HCT116 (cell line): ENCODE measurements around the gene RNF150. TPM values are rescaled to one million over a fixed set of nuclear protein-coding genes. Genes with fewer than 3 reads are reported as not detected.

Source experiments
- ATAC-seq: fragments of 200-7000 bp; cut with Tn5 transposase; 2 replicates; pipeline ENCODE4 v1.9.1; 2020; ENCODE audit warnings: mild to moderate bottlenecking, moderate library complexity
- BruUV-seq: library from RNA; stranded (reverse); fragments of 400-500 nt; replicated peaks from 2 replicates; lab custom pipeline; 2021; lab: Mats Ljungman, UMichigan
- CTCF ChIA-PET: fragments of 300-600 bp; sonication (Branson Sonifier 250); formaldehyde crosslinking; loops from one replicate; lab custom pipeline; 2021; ENCODE audit warnings: antibody characterized with exemption; lab: Charles Lee
- POLR2A ChIA-PET: fragments of 300-600, 350-600 bp; sonication (Branson Sonifier 250); formaldehyde crosslinking; loops from one replicate; lab custom pipeline; 2021; ENCODE audit warnings: antibody characterized with exemption; lab: Charles Lee
- RAD21 ChIA-PET, 2 experiments: fragments of 300-600 bp; sonication (Branson Sonifier 250); formaldehyde crosslinking; loops; one replicate each; lab custom pipeline; 2023; ENCODE audit warnings: low total read pairs in 2 of 2; ENCODE audit not compliant: uncharacterized antibody in 2 of 2, unreplicated experiment in 2 of 2, low non-redundant PET in 1 of 2; lab: Charles Lee
- DNase-seq: peaks from one replicate; pipeline ENCODE4 v3.0.0-alpha.2; 2010; ENCODE audit warnings: low read depth, low spot score
- H2AFZ ChIP-seq: fragments of 200-600 bp; shearing (Covaris generic), sonication (generic); 2 replicates; pipeline ENCODE4 v1.6.1; 2017; ENCODE audit warnings: low read depth, mixed run types, mixed read lengths, antibody characterized with exemption, low read length; ENCODE audit not compliant: poor library complexity, severe bottlenecking
- H3K27ac ChIP-seq: 2 replicates; pipeline ENCODE4 v1.5.1; 2012; ENCODE audit warnings: low read depth, low read length
- H3K27me3 ChIP-seq: fragments of 200-600 bp; sonication (generic); 2 replicates; pipeline ENCODE4 v1.6.1; 2016; ENCODE audit warnings: mixed run types, low read length, mixed read lengths; ENCODE audit not compliant: insufficient read depth
- H3K36me3 ChIP-seq, 2 experiments: fragments of 200-500 bp in 1 of 2; fragments of 200-600 bp in 1 of 2; sonication (Bioruptor generic) in 1 of 2; sonication (generic) in 1 of 2; 2 replicates each; pipeline versions ENCODE4 v1.5.1 to v1.6.1; 2014 to 2016; ENCODE audit warnings: low read length in 2 of 2, inconsistent platforms in 1 of 2, mixed read lengths in 1 of 2, mixed run types in 1 of 2; ENCODE audit not compliant: insufficient read depth in 2 of 2, control insufficient read depth in 1 of 2
- H3K4me1 ChIP-seq, 2 experiments: fragments of 200-600 bp in 1 of 2; sonication (generic) in 1 of 2; 2 replicates each; pipeline versions ENCODE4 v1.5.1 to v1.6.1; 2012 to 2017; ENCODE audit warnings: low read length in 2 of 2, inconsistent platforms in 1 of 2, mild to moderate bottlenecking in 1 of 2, mixed read lengths in 1 of 2, mixed run types in 1 of 2, moderate library complexity in 1 of 2; ENCODE audit not compliant: insufficient read depth in 2 of 2, control insufficient read depth in 1 of 2
- H3K4me2 ChIP-seq: fragments of 200-600 bp; sonication (generic); 2 replicates; pipeline ENCODE4 v1.6.1; 2017; ENCODE audit warnings: mixed run types, low read length, mixed read lengths
- H3K4me3 ChIP-seq, 2 experiments: fragments of 200-600 bp in 1 of 2; sonication (generic) in 1 of 2; replicated peaks in 1 of 2; 2 replicates each; pipeline ENCODE4 v1.5.1; 2011 to 2016; ENCODE audit warnings: low read length in 2 of 2, control low read depth in 1 of 2, low read depth in 1 of 2, mild to moderate bottlenecking in 1 of 2, mixed read lengths in 1 of 2, mixed run types in 1 of 2
- H3K79me2 ChIP-seq: fragments of 200-600 bp; sonication (generic); 2 replicates; pipeline ENCODE4 v1.6.1; 2017; ENCODE audit warnings: mild to moderate bottlenecking, mixed run types, low read length, moderate library complexity, mixed read lengths; ENCODE audit not compliant: insufficient read depth
- H3K9ac ChIP-seq: fragments of 200-600 bp; sonication (generic); 2 replicates; pipeline ENCODE4 v1.6.1; 2016; ENCODE audit warnings: low read length, mixed read lengths
- H3K9me2 ChIP-seq: fragments of 200-600 bp; sonication (generic), shearing (Covaris generic); 2 replicates; pipeline ENCODE4 v1.6.1; 2017; ENCODE audit warnings: mixed run types, mild to moderate bottlenecking, moderate library complexity; ENCODE audit not compliant: insufficient read depth
- H3K9me3 ChIP-seq, 2 experiments: fragments of 200-500 bp in 1 of 2; fragments of 200-600 bp in 1 of 2; sonication (Bioruptor generic) in 1 of 2; sonication (generic) in 1 of 2; 2 replicates each; pipeline ENCODE4 v1.6.1; 2014 to 2017; ENCODE audit warnings: low read length in 2 of 2, mixed read lengths in 2 of 2, inconsistent platforms in 1 of 2, low read depth in 1 of 2, mild to moderate bottlenecking in 1 of 2, mixed run types in 1 of 2, moderate library complexity in 1 of 2; ENCODE audit not compliant: control insufficient read depth in 1 of 2, insufficient read depth in 1 of 2
- H4K20me1 ChIP-seq: fragments of 200-600 bp; sonication (generic), shearing (Covaris generic); 2 replicates; pipeline ENCODE4 v1.6.1; 2017; ENCODE audit warnings: mixed run types, mild to moderate bottlenecking, moderate library complexity; ENCODE audit not compliant: insufficient read depth
- CBX3 ChIP-seq: IDR thresholded peaks from 2 replicates; pipeline ENCODE4 v1.6.1; 2012; ENCODE audit warnings: low read depth
- CEBPB ChIP-seq: IDR thresholded peaks from 2 replicates; pipeline ENCODE4 v1.6.1; 2012; ENCODE audit warnings: low read depth
- EGR1 ChIP-seq: IDR thresholded peaks from 2 replicates; pipeline ENCODE4 v1.6.1; 2012; ENCODE audit warnings: low read depth
- ELF1 ChIP-seq: IDR thresholded peaks from 2 replicates; pipeline ENCODE4 v1.6.1; 2012; ENCODE audit warnings: low read depth, borderline replicate concordance
- EZH2phosphoT487 ChIP-seq: fragments of 200-600 bp; IDR thresholded peaks from 2 replicates; pipeline ENCODE4 v1.6.1; 2018; ENCODE audit warnings: antibody characterized with exemption, borderline replicate concordance
- FOSL1 ChIP-seq: IDR thresholded peaks from 2 replicates; pipeline ENCODE4 v1.6.1; 2012; ENCODE audit warnings: low read depth
- JUND ChIP-seq: IDR thresholded peaks from 2 replicates; pipeline ENCODE4 v1.6.1; 2012
- POLR2A ChIP-seq: IDR thresholded peaks from 2 replicates; pipeline ENCODE4 v1.7.0; 2011; ENCODE audit warnings: borderline replicate concordance; ENCODE audit not compliant: insufficient read depth, insufficient read length; ENCODE audit errors: extremely low read depth
- RAD21 ChIP-seq: IDR thresholded peaks from 2 replicates; pipeline ENCODE4 v1.6.1; 2012; ENCODE audit warnings: low read depth, mild to moderate bottlenecking
- REST ChIP-seq: IDR thresholded peaks from 2 replicates; pipeline ENCODE4 v1.6.1; 2012; ENCODE audit warnings: low read depth
- SIN3A ChIP-seq: IDR thresholded peaks from 2 replicates; pipeline ENCODE4 v1.6.1; 2012; ENCODE audit warnings: low read depth
- SP1 ChIP-seq: IDR thresholded peaks from 2 replicates; pipeline ENCODE4 v1.6.1; 2012; ENCODE audit warnings: low read depth
- SRF ChIP-seq: IDR thresholded peaks from 2 replicates; pipeline ENCODE4 v1.6.1; 2012; ENCODE audit warnings: low read depth
- ZNF274 ChIP-seq: fragments of 200-500 bp; sonication (Bioruptor generic); IDR thresholded peaks from 2 replicates; pipeline ENCODE4 v1.6.1; 2014; ENCODE audit warnings: mild to moderate bottlenecking, low read depth, low read length, inconsistent platforms
- intact Hi-C: fragments of 100-400 bp; cut with micrococcal nuclease; formaldehyde crosslinking; loops from 2 replicates; pipeline ENCODE4 v1.10.0; 2022
- total RNA-seq: library from RNA; stranded (reverse); gene quantifications from one replicate; pipeline ENCODE4 v1.2.1, GENCODE V29; 2021; ENCODE audit not compliant: unreplicated experiment
- TF ChIP-seq, protein P1 (sequence below): IDR thresholded peaks from 2 replicates; pipeline ENCODE4 v1.6.1; 2012

The RNF150 gene
- total RNA-seq, 1 experiment from 2014 or later: 0.07 TPM

- POLR2A ChIA-PET: no interaction called here
- Histone ChIP-seq H3K4me2 (no peak overlapping the region), H3K9ac (no peak overlapping the region)
- no peak for TF ChIP-seq SP1
- no peak for TF ChIP-seq ELF1
- no peak for TF ChIP-seq FOSL1
- TF ChIP-seq EZH2phosphoT487: no peak
- TF ChIP-seq ZNF274: no peak
- TF ChIP-seq, protein P1, sequence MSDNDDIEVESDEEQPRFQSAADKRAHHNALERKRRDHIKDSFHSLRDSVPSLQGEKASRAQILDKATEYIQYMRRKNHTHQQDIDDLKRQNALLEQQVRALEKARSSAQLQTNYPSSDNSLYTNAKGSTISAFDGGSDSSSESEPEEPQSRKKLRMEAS: no peak
- TF ChIP-seq SRF: no peak
- no peak for TF ChIP-seq EGR1
- TF ChIP-seq POLR2A: no peak
- no peak for TF ChIP-seq RAD21
- TF ChIP-seq CEBPB: no peak
- no peak for TF ChIP-seq CBX3
- TF ChIP-seq, all 23 proteins: peak for 0
- Histone ChIP-seq H3K4me3 (no peak overlapping the region), H3K4me1 (no peaks in the 10 kb centered on the region), H3K9me2 (no peaks in the 10 kb centered on the region), H3K36me3 (no peaks in the 10 kb centered on the region), H2AFZ (no peak overlapping the region), H3K27me3 (no peaks in the 10 kb centered on the region), H3K27ac (no peak overlapping the region), H4K20me1 (no peaks in the 10 kb centered on the region), H3K79me2 (no peaks in the 10 kb centered on the region), H3K9me3 (no peaks in the 10 kb centered on the region)
- intact Hi-C loops: loop anchor here (5.0 kb wide), 1 partner anchor 89 kb away; the partner anchor contains the start of gene TBC1D9
- CTCF ChIA-PET: no interaction called here
- no TSS peak for BruUV-seq
- ATAC-seq: no peak
- RAD21 ChIA-PET: interaction anchor here in 1 of 2 experiments (0.6 kb wide), 1 partner anchor 48 kb away, joined by 6 read pairs; no protein-coding TSS in a partner anchor
- no peak for DNase-seq
Measured at GRCh38 chr4:140846736-140847135, 286.5 kb downstream of the RNF150 start.

DNA sequence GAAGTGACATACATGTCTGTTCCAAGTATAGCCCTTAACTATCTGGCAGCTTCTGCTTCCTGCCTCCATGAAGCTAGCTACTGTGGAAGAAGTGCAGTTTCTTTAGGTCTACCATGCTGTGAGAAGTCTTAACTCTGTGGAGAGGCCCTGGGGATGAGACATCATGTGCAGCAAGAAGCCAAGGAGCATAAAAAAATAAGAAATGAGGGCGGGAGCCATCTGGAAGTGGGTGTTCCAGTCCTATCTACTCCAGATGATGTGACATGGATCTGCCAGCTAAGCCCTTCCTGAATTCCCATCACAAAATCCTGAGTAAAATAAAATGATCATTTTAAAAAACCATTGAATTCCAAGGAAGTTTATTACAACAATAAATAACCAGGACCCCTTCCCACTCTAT lies 289.2 kb downstream of the RNF150 start:
- ATAC-seq: no peak
- Histone ChIP-seq H3K27me3 (no peaks in the 10 kb centered on the region), H3K9me3 (no peaks in the 10 kb centered on the region), H3K36me3 (no peaks in the 10 kb centered on the region), H2AFZ (no peak overlapping the region), H3K4me2 (no peak overlapping the region), H3K4me3 (no peak overlapping the region), H3K4me1 (no peaks in the 10 kb centered on the region), H3K79me2 (no peaks in the 10 kb centered on the region), H3K9me2 (no peaks in the 10 kb centered on the region), H3K9ac (no peak overlapping the region), H4K20me1 (no peaks in the 10 kb centered on the region), H3K27ac (no peak overlapping the region)
- ChIA-PET RAD21 (no interaction called here), POLR2A (no interaction called here), CTCF (interaction anchor here (1.4 kb wide), 1 partner anchor 514 kb away, joined by 3 read pairs; no protein-coding TSS in a partner anchor)
- DNase-seq: no peak
- no TSS peak for BruUV-seq
- TF ChIP-seq JUND (no peak), SIN3A (no peak), REST (no peak)
- intact Hi-C loops: no loop called here
